ENCODE measurements around the gene EDN2. TPM values are rescaled to one million over a fixed set of nuclear protein-coding genes. Genes with fewer than 3 reads are reported as not detected.

The EDN2 gene
- total RNA-seq, 1 donor from 2014 or later = not detected

- Mint-ChIP-seq H3K27me3 (ENCODE audit: unreplicated experiment) (peaks cover 8% of the 10 kb centered on the region), H3K36me3 (ENCODE audit: unreplicated experiment) (no peaks in the 10 kb centered on the region), H3K27ac (ENCODE audit: unreplicated experiment) (no peak overlapping the region), H3K9me3 (ENCODE audit: unreplicated experiment) (peaks cover 3% of the 10 kb centered on the region), H3K4me1 (ENCODE audit: low read depth, unreplicated experiment) (peaks cover 12% of the 10 kb centered on the region), H3K4me3 (ENCODE audit: unreplicated experiment) (no peak overlapping the region)
- TF ChIP-seq CTCF (IDR thresholded peaks at IDR 0.05; ENCODE audit: partially characterized antibody, unreplicated experiment) = no peak
- no peak for DNase-seq
Measured at GRCh38 chr1:41442697-41443251, 41.7 kb downstream of the EDN2 start.

GRCh38 chr1:41440321-41441085, 44.0 kb downstream of the EDN2 start:
- peaks cover 2% of the 10 kb centered on the region for H3K9me3 Mint-ChIP-seq (ENCODE audit: unreplicated experiment)
- TF ChIP-seq CTCF (IDR thresholded peaks at IDR 0.05; ENCODE audit: partially characterized antibody, unreplicated experiment) = no peak
- peaks cover 4% of the 10 kb centered on the region for H3K27me3 Mint-ChIP-seq (ENCODE audit: unreplicated experiment)
- no peaks in the 10 kb centered on the region for H3K36me3 Mint-ChIP-seq (ENCODE audit: unreplicated experiment)
- H3K4me3 Mint-ChIP-seq (ENCODE audit: unreplicated experiment) = no peak overlapping the region
- H3K27ac Mint-ChIP-seq (ENCODE audit: unreplicated experiment) = peak overlapping the region; percentile 2
- peaks cover 15% of the 10 kb centered on the region for H3K4me1 Mint-ChIP-seq (ENCODE audit: low read depth, unreplicated experiment)
- DNase-seq = no peak

GRCh38 chr1:41439234-41439633, 45.2 kb downstream of the EDN2 start:
- DNase-seq = no peak
- TF ChIP-seq CTCF (IDR thresholded peaks at IDR 0.05; ENCODE audit: partially characterized antibody, unreplicated experiment) = no peak
- Mint-ChIP-seq H3K27me3 (ENCODE audit: unreplicated experiment) (peaks cover 7% of the 10 kb centered on the region), H3K36me3 (ENCODE audit: unreplicated experiment) (no peaks in the 10 kb centered on the region), H3K4me1 (ENCODE audit: low read depth, unreplicated experiment) (peaks cover 15% of the 10 kb centered on the region), H3K9me3 (ENCODE audit: unreplicated experiment) (peaks cover 1% of the 10 kb centered on the region), H3K4me3 (ENCODE audit: unreplicated experiment) (no peak overlapping the region), H3K27ac (ENCODE audit: unreplicated experiment) (no peak overlapping the region)

GRCh38 chr1:41438711-41439110, 45.8 kb downstream of the EDN2 start:
- DNase-seq = no peak
- peaks cover 15% of the 10 kb centered on the region for H3K4me1 Mint-ChIP-seq (ENCODE audit: low read depth, unreplicated experiment)
- peaks cover 2% of the 10 kb centered on the region for H3K9me3 Mint-ChIP-seq (ENCODE audit: unreplicated experiment)
- H3K4me3 Mint-ChIP-seq (ENCODE audit: unreplicated experiment) = no peak overlapping the region
- H3K36me3 Mint-ChIP-seq (ENCODE audit: unreplicated experiment) = no peaks in the 10 kb centered on the region
- H3K27me3 Mint-ChIP-seq (ENCODE audit: unreplicated experiment) = peaks cover 8% of the 10 kb centered on the region
- H3K27ac Mint-ChIP-seq (ENCODE audit: unreplicated experiment) = no peak overlapping the region
- TF ChIP-seq CTCF (IDR thresholded peaks at IDR 0.05; ENCODE audit: partially characterized antibody, unreplicated experiment) = no peak

- Mint-ChIP-seq H3K9me3 (ENCODE audit: unreplicated experiment) (peaks cover 5% of the 10 kb centered on the region), H3K4me3 (ENCODE audit: unreplicated experiment) (no peak overlapping the region), H3K27ac (ENCODE audit: unreplicated experiment) (no peak overlapping the region), H3K36me3 (ENCODE audit: unreplicated experiment) (no peaks in the 10 kb centered on the region), H3K27me3 (ENCODE audit: unreplicated experiment) (peaks cover 9% of the 10 kb centered on the region), H3K4me1 (ENCODE audit: low read depth, unreplicated experiment) (peaks cover 17% of the 10 kb centered on the region)
- TF ChIP-seq CTCF (IDR thresholded peaks at IDR 0.05; ENCODE audit: partially characterized antibody, unreplicated experiment) = no peak
- DNase-seq = no peak
Measured at GRCh38 chr1:41437011-41437355, 47.5 kb downstream of the EDN2 start.
